Fibroblast of lung (primary cell): ENCODE measurements around the gene RAP1GAP.

Source experiments
- CTCF ChIP-seq, 2 donors: IDR thresholded peaks in 1 of 2; conservative IDR thresholded peaks in 1 of 2; 1 replicate in 1 of 2; 2 replicates in 1 of 2; pipeline ENCODE4 v1.5.1; 2011 to 2012; ENCODE audit warnings: low read length in 2 of 2, control low read depth in 1 of 2, inconsistent platforms in 1 of 2, low read depth in 1 of 2, mild to moderate bottlenecking in 1 of 2
- EZH2 ChIP-seq: IDR thresholded peaks from 2 replicates; pipeline ENCODE4 v1.5.1; 2012; ENCODE audit warnings: low read length, control low read depth, mild to moderate bottlenecking; ENCODE audit errors: missing control alignments

- TF ChIP-seq CTCF (conservative IDR thresholded peaks at IDR 0.05 in 1 of 2, IDR thresholded peaks at IDR 0.05 in 1 of 2; ENCODE audit: low read depth in 1 of 2, low read length in 2 of 2) (no peak), EZH2 (no peak)
Measured at GRCh38 chr1:21592086-21592865, 76.9 kb downstream of the RAP1GAP start.
